Measurements from ENCODE around the gene SMURF2.

GRCh38 chr17:64692187-64692586, 30.1 kb upstream of the SMURF2 start:
- TF ChIP-seq SP1 (IDR thresholded peaks at IDR 0.05) (no peak), ARNT (IDR thresholded peaks at IDR 0.05) (no peak), ELF4 (IDR thresholded peaks at IDR 0.05) (no peak), FOXK2 (IDR thresholded peaks at IDR 0.05) (no peak), TARDBP (IDR thresholded peaks at IDR 0.05) (no peak)
